GM18526 (cell line): ENCODE results near the gene ADNP.
A peak's percentile ranks its signal among the peaks of the same experiment; 100 is the strongest.

ENCODE experiments used
- POLR2A ChIP-seq: IDR thresholded peaks from 3 replicates; pipeline ENCODE4 v1.6.1; 2011; ENCODE audit not compliant: insufficient read length; ENCODE audit errors: extremely low read depth

ADNP gene

DNA sequence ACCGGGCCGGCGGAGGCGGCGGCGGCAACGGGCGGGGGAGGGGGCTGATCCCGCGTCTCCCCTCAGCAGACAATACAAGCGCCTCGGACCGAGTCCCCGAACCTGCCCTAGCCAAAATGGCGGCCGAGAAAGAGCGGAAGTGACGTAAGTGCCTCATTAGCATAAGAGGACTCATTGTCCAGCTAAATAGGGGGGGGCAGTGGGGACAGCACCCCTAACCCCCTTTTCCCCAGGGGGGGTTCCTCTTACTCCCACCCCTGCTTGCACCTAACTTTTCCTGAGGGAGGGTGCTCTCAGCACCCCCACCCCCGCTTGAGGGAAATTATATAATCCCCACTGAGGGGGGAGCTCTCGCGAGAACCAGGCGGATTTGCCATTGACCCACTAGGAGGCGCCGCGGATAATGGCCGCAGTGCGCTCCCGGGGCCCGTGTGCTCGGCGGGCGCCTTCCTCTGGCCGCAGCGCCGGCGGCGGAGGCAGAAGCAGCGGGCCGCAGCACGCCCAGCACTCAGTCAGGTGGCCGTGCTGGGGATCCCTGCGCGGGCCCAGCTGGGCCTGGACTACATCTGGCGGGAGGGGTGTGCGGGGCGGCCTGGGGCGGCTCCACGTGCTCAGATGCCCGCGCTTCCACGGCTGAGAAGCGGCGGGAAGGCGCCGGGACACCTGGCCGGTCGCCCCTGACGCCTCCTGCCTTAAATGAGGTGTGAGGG, at the start of gene ADNP:
Gene ADNP (minus strand): TSS at position 132 of the 710 bp plus-strand sequence. CDS start 27,441 bp downstream, outside the sequence.
- peak; percentile 60 for TF ChIP-seq POLR2A

DNA sequence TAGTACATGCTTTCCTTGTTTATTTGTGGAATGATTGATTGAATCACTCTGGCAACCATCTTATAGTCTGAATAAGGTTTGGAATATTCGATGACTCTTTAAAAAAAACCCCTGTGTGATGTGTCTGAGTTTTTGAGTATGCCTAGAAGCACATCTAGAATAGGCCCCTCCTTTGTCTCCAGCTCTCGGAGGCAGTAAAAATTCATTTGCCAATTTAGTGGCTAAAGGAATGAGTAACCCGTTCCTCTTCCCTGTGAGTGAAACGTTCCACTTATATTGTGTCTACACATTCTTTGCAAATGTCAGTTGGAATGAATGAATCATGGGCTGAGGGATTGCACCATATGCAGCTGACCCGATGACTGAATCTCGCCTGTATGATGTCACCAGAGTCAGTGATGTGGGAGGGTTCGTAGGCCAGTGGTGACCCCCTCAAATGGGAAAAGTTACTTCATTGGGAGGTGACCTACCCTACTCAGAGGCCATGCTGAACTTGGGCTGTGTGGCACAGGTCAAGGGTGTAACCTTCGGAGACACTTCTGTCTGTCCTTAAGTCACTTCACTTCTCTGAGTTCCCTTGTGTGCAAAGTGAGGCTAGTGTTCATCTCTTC, 48.9 kb upstream of the ADNP start:
- no peak for TF ChIP-seq POLR2A

DNA sequence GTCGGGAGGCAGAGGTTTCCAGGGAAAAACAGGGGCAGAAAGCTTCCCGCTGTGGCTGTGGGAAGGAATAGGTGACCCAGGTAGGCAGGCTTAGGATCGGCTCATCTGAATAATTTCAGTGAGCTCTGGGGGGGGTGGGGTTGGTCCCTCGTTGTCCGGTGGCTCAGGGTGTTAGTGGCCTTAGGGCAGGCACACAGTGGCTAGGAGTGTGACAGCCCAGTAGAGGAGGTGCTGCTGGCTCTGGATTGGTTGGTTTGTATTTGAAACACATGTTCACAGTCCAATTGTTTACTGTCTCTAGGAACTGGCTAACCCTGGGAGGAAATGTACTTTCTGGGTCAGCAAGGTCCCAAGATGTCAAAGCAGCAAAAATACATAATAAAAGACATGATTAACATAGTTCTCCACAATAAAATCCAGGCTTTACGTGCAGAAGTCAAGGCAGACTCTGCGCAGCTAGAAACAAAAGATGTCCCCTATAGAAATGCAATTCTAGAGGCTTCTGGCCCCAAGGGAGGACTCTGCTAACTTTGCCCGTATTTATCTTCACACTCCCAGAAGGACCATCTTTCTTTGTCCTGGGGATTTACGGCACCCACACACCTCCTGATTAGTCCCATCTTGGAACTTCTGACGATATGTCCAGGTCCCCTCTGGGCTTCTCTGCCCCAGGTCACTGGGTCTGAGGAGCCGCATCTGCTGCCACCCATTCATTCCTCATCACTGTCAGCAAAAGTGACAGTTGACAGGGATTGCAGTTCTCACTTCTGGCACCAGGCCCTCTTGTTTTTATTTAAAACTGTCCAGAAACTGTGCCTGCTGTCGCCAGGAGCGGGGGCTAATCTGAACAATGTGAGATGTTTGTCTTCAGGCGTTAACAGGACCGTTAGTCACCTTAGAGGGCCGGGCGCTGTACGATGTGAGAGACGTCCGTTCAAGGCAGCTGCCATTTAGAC, 46.1 kb upstream of the ADNP start:
- no peak for TF ChIP-seq POLR2A

DNA sequence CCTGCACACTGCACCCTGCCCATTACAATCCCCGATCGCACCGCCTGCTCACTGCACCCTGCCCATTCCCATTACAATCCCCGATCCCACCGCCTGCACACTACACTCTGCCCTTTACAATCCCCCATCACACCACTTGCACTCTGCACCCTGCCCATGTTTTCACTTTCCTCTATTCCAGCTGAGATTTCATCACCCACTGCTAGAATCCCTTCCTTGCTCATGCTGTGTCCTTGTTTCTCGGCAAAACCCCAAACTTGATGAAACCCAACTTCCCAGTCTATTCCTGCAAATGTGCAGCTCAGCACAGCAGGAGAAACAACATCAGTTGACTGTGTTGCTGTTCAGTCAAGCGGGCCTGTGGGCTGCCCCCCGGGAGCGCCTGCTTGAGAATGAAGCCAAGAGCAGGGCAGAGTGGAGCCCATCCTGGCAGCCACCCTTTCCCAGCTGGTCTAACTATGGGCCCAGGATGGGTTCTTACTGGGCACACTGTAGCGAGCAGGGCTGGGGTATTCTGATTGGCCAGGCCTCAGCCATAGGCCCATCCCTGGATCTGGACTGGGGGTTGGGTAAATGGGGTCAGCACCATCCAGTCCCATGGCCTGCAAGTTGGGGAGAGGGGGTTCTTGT, 44.6 kb upstream of the ADNP start:
- TF ChIP-seq POLR2A, result no peak

DNA sequence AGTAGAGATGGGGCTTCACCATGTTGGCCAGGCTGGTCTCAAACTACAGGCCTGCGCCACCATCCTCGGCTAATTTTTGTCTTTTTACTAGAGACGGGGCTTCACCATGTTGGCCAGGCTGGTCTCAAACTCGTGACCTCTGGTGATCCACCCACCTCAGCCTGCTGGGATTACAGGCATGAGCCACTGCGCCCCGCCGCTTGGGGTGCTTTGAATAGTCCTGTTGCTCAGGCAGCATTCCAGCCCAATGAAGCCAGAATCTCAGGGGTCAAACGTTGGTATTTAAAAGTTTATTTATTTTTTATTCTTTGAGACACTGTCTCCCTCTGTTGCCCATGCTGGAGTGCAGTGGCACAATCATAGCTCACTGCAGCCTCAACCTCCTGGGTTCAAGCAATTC, 38.7 kb upstream of the ADNP start:
- TF ChIP-seq POLR2A, result no peak

DNA sequence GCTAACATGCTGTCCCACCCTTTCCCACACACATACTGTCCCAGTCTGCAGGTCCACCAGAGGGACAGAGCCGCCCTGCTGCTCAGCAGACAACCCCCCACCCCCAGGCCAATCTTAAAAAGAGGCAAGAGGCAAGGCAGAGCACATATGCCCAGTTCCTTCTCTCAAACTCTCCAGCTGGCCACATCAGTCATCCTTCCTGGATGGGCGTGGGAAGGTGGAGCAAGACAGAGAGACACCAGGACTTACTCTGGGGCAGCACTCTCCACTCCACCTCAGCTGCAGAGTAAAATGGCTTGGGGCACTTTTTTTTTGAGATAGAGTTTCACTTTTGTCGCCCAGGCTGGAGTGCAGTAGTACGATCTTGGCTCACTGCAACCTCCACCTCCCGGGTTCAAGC, 38.2 kb upstream of the ADNP start:
- TF ChIP-seq POLR2A, result no peak

DNA sequence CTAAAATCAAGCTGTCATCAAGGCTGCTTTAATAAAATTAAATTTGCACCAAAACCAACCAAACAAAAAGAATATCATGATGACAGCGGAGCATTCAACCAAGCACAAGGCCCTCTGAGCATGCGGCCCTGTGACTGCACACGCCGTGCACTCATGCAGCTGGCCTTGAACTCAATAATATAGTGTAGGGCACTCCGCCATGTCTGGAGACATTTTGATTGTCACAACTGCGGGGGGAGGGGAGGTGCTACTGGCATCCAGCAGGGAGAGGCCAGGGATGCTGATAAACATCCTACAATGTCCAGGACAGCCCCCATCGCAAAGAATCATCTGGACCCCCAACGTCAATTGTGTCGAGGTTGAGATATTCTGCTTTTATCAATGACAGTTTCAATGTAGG, 37.1 kb upstream of the ADNP start:
- TF ChIP-seq POLR2A, result no peak

DNA sequence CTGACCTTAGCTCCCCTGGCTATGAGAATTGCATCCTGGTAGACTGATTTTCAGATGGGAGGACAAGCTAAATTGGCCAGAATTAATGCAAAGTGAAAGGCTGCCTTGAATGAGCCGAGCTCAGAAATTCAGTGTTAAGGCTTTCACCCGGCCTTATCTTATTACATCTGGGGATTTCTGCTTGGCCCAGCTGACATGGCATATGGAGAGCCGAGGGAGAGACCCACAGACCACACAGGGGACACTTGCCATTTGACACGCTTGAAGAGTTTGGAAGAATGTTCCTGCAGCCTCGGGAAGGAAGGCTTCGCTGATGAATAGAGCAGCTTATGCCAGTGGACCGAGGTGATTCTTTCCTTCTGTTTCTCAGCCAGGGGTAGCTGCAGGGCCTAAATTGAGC, 36.3 kb upstream of the ADNP start:
- no peak for TF ChIP-seq POLR2A

DNA sequence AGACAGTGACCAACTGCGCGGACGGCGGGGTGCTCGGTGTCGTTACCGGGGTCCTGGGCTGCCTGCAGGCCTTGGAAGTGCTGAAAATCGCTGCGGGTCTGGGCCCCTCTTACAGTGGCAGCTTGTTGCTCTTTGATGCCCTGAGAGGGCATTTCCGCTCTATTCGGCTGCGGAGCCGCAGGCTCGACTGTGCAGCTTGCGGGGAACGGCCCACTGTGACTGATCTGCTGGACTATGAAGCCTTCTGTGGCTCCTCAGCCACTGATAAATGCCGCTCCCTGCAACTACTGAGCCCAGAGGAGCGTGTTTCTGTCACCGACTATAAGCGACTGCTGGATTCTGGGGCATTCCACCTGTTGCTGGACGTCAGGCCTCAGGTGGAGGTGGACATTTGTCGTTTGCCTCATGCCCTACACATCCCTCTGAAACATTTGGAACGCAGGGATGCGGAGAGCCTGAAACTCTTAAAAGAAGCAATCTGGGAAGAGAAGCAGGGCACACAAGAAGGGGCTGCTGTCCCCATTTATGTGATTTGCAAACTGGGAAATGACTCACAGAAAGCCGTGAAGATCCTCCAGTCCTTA, 28.4 kb upstream of the ADNP start:
- TF ChIP-seq POLR2A, result no peak

DNA sequence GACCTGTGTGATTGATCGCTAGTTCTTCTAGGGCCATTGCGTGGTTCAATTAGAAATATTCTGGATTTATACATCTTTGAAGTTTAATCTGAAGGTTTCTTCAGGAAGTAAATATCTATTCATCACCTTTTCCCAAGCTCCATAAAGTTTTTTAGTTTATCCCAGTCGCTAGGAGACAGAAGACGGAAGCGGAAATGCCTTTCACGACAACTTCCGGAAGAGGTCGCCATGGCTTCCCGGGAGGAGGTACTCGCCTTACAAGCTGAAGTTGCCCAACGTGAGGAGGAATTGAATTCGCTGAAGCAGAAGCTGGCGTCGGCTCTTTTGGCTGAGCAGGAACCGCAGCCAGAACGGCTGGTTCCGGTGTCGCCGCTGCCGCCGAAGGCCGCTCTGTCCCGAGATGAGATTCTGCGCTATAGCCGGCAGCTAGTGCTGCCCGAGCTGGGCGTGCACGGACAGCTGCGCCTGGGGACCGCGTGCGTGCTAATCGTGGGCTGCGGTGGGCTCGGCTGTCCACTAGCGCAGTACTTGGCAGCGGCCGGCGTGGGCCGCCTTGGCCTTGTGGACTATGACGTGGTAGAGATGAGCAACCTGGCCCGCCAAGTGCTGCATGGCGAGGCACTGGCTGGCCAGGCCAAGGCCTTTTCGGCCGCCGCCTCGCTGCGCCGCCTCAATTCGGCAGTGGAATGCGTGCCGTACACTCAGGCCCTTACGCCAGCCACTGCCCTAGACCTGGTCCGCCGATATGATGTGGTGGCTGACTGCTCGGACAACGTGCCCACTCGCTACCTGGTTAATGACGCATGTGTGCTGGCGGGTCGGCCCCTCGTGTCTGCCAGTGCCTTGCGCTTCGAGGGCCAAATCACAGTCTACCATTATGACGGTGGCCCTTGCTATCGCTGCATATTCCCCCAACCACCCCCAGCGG, 27.6 kb upstream of the ADNP start, which contains the start of gene MOCS3:
Gene MOCS3 (plus strand): TSS at position 204 of the 928 bp plus-strand sequence. CDS start 25 bp downstream, at position 229.
- peak; percentile 18 for TF ChIP-seq POLR2A

DNA sequence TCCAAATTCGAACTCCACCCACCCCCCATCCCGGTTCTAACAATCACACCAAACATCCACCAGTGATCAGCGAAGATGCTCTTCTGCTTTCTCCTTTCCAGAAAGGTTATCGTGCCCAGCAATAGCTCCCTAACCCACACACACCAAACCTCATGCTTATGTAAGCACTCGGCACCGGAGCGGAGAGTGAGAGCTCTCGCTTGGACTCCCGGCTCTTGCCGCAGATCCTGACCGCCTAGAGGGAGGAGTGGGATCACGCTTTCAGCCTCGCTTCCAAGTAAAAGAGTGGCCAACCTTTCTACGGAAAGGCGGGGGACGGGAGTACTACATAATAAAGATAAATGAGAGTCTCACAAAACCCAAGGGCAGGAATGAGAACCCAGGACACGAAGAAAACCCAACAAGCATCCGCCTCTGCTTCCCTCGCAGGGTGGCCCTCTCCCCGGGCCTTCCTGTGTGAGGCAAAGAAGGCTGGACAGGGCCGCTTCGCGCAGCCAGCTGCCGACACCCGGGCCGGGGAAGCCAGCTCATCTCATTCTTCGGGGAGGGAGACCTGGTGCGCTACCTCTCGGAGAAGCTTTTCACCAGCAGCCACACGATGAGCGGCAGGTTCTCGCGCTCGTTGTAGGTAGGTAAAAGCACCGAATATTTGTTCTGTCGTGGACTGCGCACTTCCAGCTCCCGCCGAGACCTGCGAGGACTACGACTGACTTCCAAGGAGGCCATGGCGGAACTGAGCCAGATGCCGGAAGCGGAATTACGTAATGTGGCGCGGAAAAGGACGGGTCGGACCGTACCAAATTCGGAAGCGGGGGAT, 26.8 kb upstream of the ADNP start, which contains the start of gene DPM1:
Gene DPM1 (minus strand): TSS at position 735 of the 817 bp plus-strand sequence. CDS start 9 bp downstream, at position 726.
- peak; percentile 97 for TF ChIP-seq POLR2A

DNA sequence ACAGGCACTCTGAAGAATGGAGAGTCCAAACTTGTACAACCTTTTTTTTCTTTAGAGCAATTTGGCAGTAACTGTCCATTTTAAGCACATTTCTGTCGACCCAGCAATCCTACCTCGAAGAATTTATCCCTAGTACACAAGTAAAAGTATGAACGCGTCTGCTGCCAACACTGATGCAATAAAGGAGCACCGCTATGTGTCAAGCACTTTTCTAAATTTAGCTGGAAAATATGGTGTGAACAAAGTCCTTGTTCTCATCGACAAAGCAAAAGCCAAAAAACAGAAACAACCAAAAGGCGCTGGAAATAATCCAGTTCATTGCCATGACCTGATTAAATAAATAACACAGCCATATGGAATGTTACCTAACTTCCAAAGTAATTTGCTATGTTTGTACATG, 26.0 kb upstream of the ADNP start:
- no peak for TF ChIP-seq POLR2A

DNA sequence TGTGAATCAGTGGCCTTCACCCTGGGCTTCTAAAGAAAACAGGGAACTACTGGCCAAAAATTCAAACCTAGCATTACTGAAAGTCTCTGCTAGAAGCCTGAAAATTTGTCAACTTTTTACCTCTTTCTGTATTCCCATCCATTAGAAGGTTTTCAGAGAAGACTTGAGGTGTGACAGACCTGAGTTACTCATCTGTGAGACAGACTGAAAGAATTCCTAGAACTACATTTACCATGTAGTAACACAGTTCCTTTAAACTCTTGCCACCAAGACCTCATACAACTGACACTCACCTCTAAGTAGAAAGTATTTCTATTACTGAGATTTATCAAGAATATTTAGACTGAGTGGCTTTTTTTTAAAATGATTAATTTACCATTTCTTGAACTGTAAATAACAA, 22.6 kb upstream of the ADNP start:
- TF ChIP-seq POLR2A, result no peak
